NCI-H82 (cell line): Measurements from ENCODE around the gene CAND2.
A peak's percentile ranks its signal among the peaks of the same experiment; 100 is the strongest.

ENCODE experiments used
- DNase-seq: peaks from one replicate; lab custom pipeline; 2025; lab: John Stamatoyannopoulos, UW

CAND2 gene

GRCh38 chr3:12796171-12797123 is at the start of gene CAND2:
TSS of gene CAND2 (plus strand) at chr3:12796680. CDS start at chr3:12796721, 41 bp downstream.
- DNase-seq, result peak; percentile 69

GRCh38 chr3:12748477-12748876 is 48.0 kb upstream of the CAND2 start:
- no peak for DNase-seq

GRCh38 chr3:12750223-12750622 is 46.3 kb upstream of the CAND2 start:
- DNase-seq, result no peak

GRCh38 chr3:12750658-12751071 is 45.8 kb upstream of the CAND2 start:
- DNase-seq, result no peak

GRCh38 chr3:12751571-12751970 is 44.9 kb upstream of the CAND2 start:
- DNase-seq, result no peak

- DNase-seq, result no peak
These were observed 44.4 kb upstream of the CAND2 start for GRCh38 chr3:12752102-12752501.

GRCh38 chr3:12752809-12753208 is 43.7 kb upstream of the CAND2 start:
- DNase-seq, result no peak

- DNase-seq, result no peak
These were observed 43.0 kb upstream of the CAND2 start for GRCh38 chr3:12753275-12754028.

GRCh38 chr3:12754313-12754712 is 42.2 kb upstream of the CAND2 start:
- no peak for DNase-seq

- DNase-seq, result no peak
These were observed 40.7 kb upstream of the CAND2 start for GRCh38 chr3:12755754-12756153.

GRCh38 chr3:12756175-12756574 is 40.3 kb upstream of the CAND2 start:
- DNase-seq, result no peak

- no peak for DNase-seq
These were observed 39.8 kb upstream of the CAND2 start for GRCh38 chr3:12756635-12757034.

GRCh38 chr3:12758025-12758781 is 38.3 kb upstream of the CAND2 start:
- DNase-seq, result no peak

GRCh38 chr3:12759097-12759679 is 37.3 kb upstream of the CAND2 start, which contains the start of gene TMEM40:
TSS of gene TMEM40 (minus strand) at chr3:12759259. CDS start at chr3:12749832, 9,427 bp downstream.
- DNase-seq, result no peak

GRCh38 chr3:12759693-12760565 is 36.6 kb upstream of the CAND2 start:
- DNase-seq, result no peak

- DNase-seq, result no peak
These were observed 32.2 kb upstream of the CAND2 start for GRCh38 chr3:12764171-12764776.

GRCh38 chr3:12766541-12766940 is 29.9 kb upstream of the CAND2 start:
- DNase-seq, result no peak

GRCh38 chr3:12768579-12769527 is 27.6 kb upstream of the CAND2 start:
- no peak for DNase-seq

GRCh38 chr3:12769761-12770160 is 26.7 kb upstream of the CAND2 start:
- no peak for DNase-seq
